Liver (tissue), 9 donors: ENCODE data around the gene SLC27A5. TPM values are rescaled to one million over a fixed set of nuclear protein-coding genes. Genes with fewer than 3 reads are reported as not detected.
"Not testable (repeated sequence)": the region's sequence is repeated elsewhere in the genome, so short reads cannot be mapped to it uniquely, and the experiment has no call there.

Experiments used
- DNase-seq: peaks from one replicate; pipeline ENCODE4 v3.0.0-alpha.2; 2017; ENCODE audit warnings: low spot score
- H3K27ac ChIP-seq, 2 donors: one replicate each; pipeline ENCODE4 v1.7.0; 2013; ENCODE audit warnings: inconsistent platforms in 2 of 2, low read length in 2 of 2, control low read depth in 1 of 2, low read depth in 1 of 2, mild to moderate bottlenecking in 1 of 2
- H3K27me3 ChIP-seq, 4 donors: one replicate each; pipeline versions ENCODE4 v1.6.1 to v1.7.0; 2013; ENCODE audit warnings: low read length in 3 of 4, inconsistent platforms in 1 of 4, mild to moderate bottlenecking in 1 of 4, moderate library complexity in 1 of 4; ENCODE audit not compliant: control insufficient read depth in 4 of 4, insufficient read depth in 4 of 4
- H3K36me3 ChIP-seq, 4 donors: one replicate each; pipeline versions ENCODE4 v1.6.1 to v1.7.0; 2013; ENCODE audit warnings: low read length in 3 of 4, mild to moderate bottlenecking in 3 of 4, low read depth in 1 of 4, moderate library complexity in 1 of 4; ENCODE audit not compliant: control insufficient read depth in 4 of 4, insufficient read depth in 3 of 4
- H3K4me1 ChIP-seq, 4 donors: one replicate each; pipeline versions ENCODE4 v1.6.1 to v1.7.0; 2013; ENCODE audit warnings: low read length in 3 of 4, mild to moderate bottlenecking in 3 of 4, moderate library complexity in 1 of 4; ENCODE audit not compliant: control insufficient read depth in 4 of 4, insufficient read depth in 4 of 4
- H3K4me3 ChIP-seq, 3 donors: one replicate each; pipeline versions ENCODE4 v1.6.1 to v1.7.0; 2013; ENCODE audit warnings: low read length in 3 of 3, control low read depth in 1 of 3, low read depth in 1 of 3, mild to moderate bottlenecking in 1 of 3
- H3K9ac ChIP-seq, 2 donors: one replicate each; pipeline ENCODE4 v1.7.0; 2013; ENCODE audit warnings: low read length in 2 of 2, mild to moderate bottlenecking in 2 of 2, moderate library complexity in 2 of 2, control low read depth in 1 of 2, low read depth in 1 of 2
- H3K9me3 ChIP-seq, 4 donors: one replicate each; pipeline versions ENCODE4 v1.6.1 to v1.7.0; 2013; ENCODE audit warnings: low read length in 3 of 4; ENCODE audit not compliant: control insufficient read depth in 4 of 4
- EGR1 ChIP-seq, 2 donors: IDR thresholded peaks; 2 replicates each; pipeline ENCODE4 v1.6.1; 2016 to 2018; ENCODE audit warnings: antibody characterized with exemption in 2 of 2, low read depth in 2 of 2
- FOXA1 ChIP-seq: IDR thresholded peaks from 2 replicates; pipeline ENCODE4 v1.6.1; 2016; ENCODE audit warnings: antibody characterized with exemption
- FOXA2 ChIP-seq: IDR thresholded peaks from 2 replicates; pipeline ENCODE4 v1.6.1; 2016; ENCODE audit warnings: antibody characterized with exemption
- GABPA ChIP-seq, 2 donors: IDR thresholded peaks in 1 of 2; conservative IDR thresholded peaks in 1 of 2; 2 replicates each; pipeline ENCODE4 v1.6.1; 2016; ENCODE audit warnings: antibody characterized with exemption in 2 of 2, mild to moderate bottlenecking in 1 of 2, moderate library complexity in 1 of 2
- HNF4A ChIP-seq, 2 donors: conservative IDR thresholded peaks; 2 replicates each; pipeline ENCODE4 v1.6.1; 2016; ENCODE audit warnings: antibody characterized with exemption in 2 of 2, mild to moderate bottlenecking in 2 of 2
- HNF4G ChIP-seq: IDR thresholded peaks from 2 replicates; pipeline ENCODE4 v1.6.1; 2016; ENCODE audit warnings: antibody characterized with exemption
- JUND ChIP-seq, 2 donors: IDR thresholded peaks; 2 replicates each; pipeline ENCODE4 v1.6.1; 2016; ENCODE audit warnings: antibody characterized with exemption in 2 of 2
- MAX ChIP-seq: IDR thresholded peaks from 2 replicates; pipeline ENCODE4 v1.6.1; 2016; ENCODE audit warnings: antibody characterized with exemption
- NR2F2 ChIP-seq: IDR thresholded peaks from 2 replicates; pipeline ENCODE4 v1.6.1; 2016; ENCODE audit warnings: antibody characterized with exemption
- RAD21 ChIP-seq, 2 donors: IDR thresholded peaks; 2 replicates each; pipeline ENCODE4 v1.6.1; 2016; ENCODE audit warnings: antibody characterized with exemption in 2 of 2, mild to moderate bottlenecking in 2 of 2
- REST ChIP-seq: IDR thresholded peaks from 2 replicates; pipeline ENCODE4 v1.6.1; 2016; ENCODE audit warnings: antibody characterized with exemption, mild to moderate bottlenecking
- RXRA ChIP-seq, 2 donors: IDR thresholded peaks; 2 replicates each; pipeline ENCODE4 v1.6.1; 2017 to 2018; ENCODE audit warnings: antibody characterized with exemption in 2 of 2, mild to moderate bottlenecking in 1 of 2
- SP1 ChIP-seq: IDR thresholded peaks from 2 replicates; pipeline ENCODE4 v1.6.1; 2018; ENCODE audit warnings: antibody characterized with exemption, mild to moderate bottlenecking
- TAF1 ChIP-seq: conservative IDR thresholded peaks from 2 replicates; pipeline ENCODE4 v1.6.1; 2016; ENCODE audit warnings: antibody characterized with exemption, mild to moderate bottlenecking
- YY1 ChIP-seq: IDR thresholded peaks from 2 replicates; pipeline ENCODE4 v1.6.1; 2016; ENCODE audit warnings: antibody characterized with exemption, mild to moderate bottlenecking
- WGBS: extraction: QIAGEN DNeasy Blood & Tissue Kit; methylation state at CpG from one replicate; pipeline ENCODE4 v1.1.7; 2013; 5-methylcytosine and 5-hydroxymethylcytosine counted together
- polyA plus RNA-seq, 2 donors: library from polyadenylated mRNA; stranded (reverse) in 1 of 2; unstranded in 1 of 2; fragments of 200-250 nt in 1 of 2; fragments of >200 nt in 1 of 2; fragmentation: Nextera tagmentation in 1 of 2; extraction: Ambion mirVana in 1 of 2; gene quantifications; one replicate each; pipeline versions ENCODE4 v1.2.1 to v1.2.3, GENCODE V29; 2013 to 2015
- total RNA-seq, 2 donors: library from RNA; depleted of rRNA; stranded (reverse); fragments of >200 nt; gene quantifications; one replicate each; pipeline ENCODE4 v1.2.3, GENCODE V29; 2014
- TF ChIP-seq, protein P1 (sequence below): IDR thresholded peaks from 2 replicates; pipeline ENCODE4 v1.6.1; 2016; ENCODE audit warnings: antibody characterized with exemption
- TF ChIP-seq, protein P2 (sequence below): IDR thresholded peaks from 2 replicates; pipeline ENCODE4 v1.6.1; 2016; ENCODE audit warnings: antibody characterized with exemption
- donor health status: healthy.
- donor health status: healthy.
- donor health status: healthy.
- donor health status: healthy.
- donor health status: healthy.

Gene SLC27A5
- total and polyA plus RNA-seq, 4 donors, result 31.9 to 395 (median 321) TPM

GRCh38 chr19:58544591-58545285 is 32.9 kb upstream of the SLC27A5 start (continued):
- TF ChIP-seq FOXA2, result no peak

DNA sequence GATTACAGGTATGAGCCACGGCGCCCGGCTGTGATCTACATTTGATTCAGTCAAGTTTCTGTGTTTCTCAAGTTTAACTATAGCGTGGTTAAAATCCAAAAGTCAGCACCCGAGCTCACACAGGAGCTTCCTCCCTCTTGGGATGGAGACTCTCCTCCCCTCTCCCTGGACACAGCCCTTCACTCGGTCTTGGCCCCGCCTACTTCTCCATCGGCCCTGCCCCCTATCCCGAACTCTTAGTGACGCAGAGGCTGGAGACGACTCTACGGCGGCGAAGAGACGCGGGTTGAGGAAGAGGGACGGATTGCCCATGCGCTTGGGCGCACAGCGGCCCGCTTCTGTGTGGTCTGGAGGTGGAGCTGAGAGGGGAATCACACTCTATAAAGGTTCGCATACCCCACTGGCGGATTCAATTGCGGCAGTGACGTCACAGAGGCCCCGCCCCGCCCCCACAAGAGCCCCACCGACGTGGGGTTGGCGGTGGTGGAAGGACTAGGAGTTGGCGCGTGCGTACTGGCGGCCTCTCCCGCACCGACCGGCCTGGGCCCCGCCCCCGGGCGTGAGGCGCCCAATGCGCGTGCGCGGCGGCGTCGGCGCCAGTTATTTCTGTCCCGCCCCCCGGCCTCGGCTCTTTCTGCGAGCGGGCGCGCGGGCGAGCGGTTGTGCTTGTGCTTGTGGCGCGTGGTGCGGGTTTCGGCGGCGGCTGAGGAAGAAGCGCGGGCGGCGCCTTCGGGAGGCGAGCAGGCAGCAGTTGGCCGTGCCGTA is 32.2 kb upstream of the SLC27A5 start, which contains the start of gene TRIM28:
Gene TRIM28, plus strand, starts transcription at position 239 of the 765 bp plus-strand sequence. CDS start 694 bp downstream, outside the sequence.
- TF ChIP-seq FOXA1 (peak; percentile 18), YY1 (peak; percentile 53), HNF4G (no peak), REST (peak; percentile 72), TAF1 (peak; percentile 70), HNF4A (conservative IDR thresholded peaks at IDR 0.05) (peak in 1 of 2 donors; percentile 43), SP1 (peak; percentile 62), MAX (no peak), RAD21 (IDR thresholded peaks at IDR 0.05) (peak in 1 of 2 donors; percentile 47), EGR1 (IDR thresholded peaks at IDR 0.05; ENCODE audit: low read depth in 2 of 2) (peak; percentile 33 to 58), RXRA (IDR thresholded peaks at IDR 0.05) (peak; percentile 33 to 41), FOXA2 (peak; percentile 30), JUND (IDR thresholded peaks at IDR 0.05) (peak in 1 of 2 donors; percentile 66), GABPA (IDR thresholded peaks at IDR 0.05 in 1 of 2, conservative IDR thresholded peaks at IDR 0.05 in 1 of 2) (peak in 1 of 2 donors; percentile 77), NR2F2 (no peak)
- TF ChIP-seq, protein P1, sequence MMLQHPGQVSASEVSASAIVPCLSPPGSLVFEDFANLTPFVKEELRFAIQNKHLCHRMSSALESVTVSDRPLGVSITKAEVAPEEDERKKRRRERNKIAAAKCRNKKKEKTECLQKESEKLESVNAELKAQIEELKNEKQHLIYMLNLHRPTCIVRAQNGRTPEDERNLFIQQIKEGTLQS, result no peak
- TF ChIP-seq, protein P2, sequence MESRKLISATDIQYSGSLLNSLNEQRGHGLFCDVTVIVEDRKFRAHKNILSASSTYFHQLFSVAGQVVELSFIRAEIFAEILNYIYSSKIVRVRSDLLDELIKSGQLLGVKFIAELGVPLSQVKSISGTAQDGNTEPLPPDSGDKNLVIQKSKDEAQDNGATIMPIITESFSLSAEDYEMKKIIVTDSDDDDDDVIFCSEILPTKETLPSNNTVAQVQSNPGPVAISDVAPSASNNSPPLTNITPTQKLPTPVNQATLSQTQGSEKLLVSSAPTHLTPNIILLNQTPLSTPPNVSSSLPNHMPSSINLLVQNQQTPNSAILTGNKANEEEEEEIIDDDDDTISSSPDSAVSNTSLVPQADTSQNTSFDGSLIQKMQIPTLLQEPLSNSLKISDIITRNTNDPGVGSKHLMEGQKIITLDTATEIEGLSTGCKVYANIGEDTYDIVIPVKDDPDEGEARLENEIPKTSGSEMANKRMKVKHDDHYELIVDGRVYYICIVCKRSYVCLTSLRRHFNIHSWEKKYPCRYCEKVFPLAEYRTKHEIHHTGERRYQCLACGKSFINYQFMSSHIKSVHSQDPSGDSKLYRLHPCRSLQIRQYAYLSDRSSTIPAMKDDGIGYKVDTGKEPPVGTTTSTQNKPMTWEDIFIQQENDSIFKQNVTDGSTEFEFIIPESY, result no peak
- H3K4me3 ChIP-seq, result peak within 1 kb of the TSS; percentile 79 to 92 (median 85)
- H3K36me3 ChIP-seq, result peaks cover 17 to 20% (median 19%) of the 10 kb centered on the region in 4 donors
- H3K9ac ChIP-seq, result peak within 1 kb of the TSS; percentile 79 to 83
- H3K4me1 ChIP-seq, result peaks cover 11 to 27% (median 20%) of the 10 kb centered on the region in 4 donors
- H3K27ac ChIP-seq, result peak within 1 kb of the TSS; percentile 91 to 99
- H3K9me3 ChIP-seq, result no peaks in the 10 kb centered on the region
- peak; percentile 100 for DNase-seq
- WGBS, result under 1% methylated on average over 73 of the region's 73 CpGs
- no peaks in the 10 kb centered on the region for H3K27me3 ChIP-seq

- not testable (repeated sequence) for H3K9me3 ChIP-seq, H3K9ac ChIP-seq, H3K36me3 ChIP-seq, H3K27me3 ChIP-seq, H3K4me3 ChIP-seq, DNase-seq
- Histone ChIP-seq H3K27ac (peak overlapping the region in 1 of 2 donors; percentile 91), H3K4me1 (peaks cover 11 to 27% (median 20%) of the 10 kb centered on the region in 4 donors)
- WGBS, result 80% methylated on average over 18 of the region's 18 CpGs
Measured at GRCh38 chr19:58542641-58543372, 31.0 kb upstream of the SLC27A5 start.

GRCh38 chr19:58539169-58539559 is 27.4 kb upstream of the SLC27A5 start:
- H3K4me1 ChIP-seq, H3K36me3 ChIP-seq, H3K4me3 ChIP-seq, H3K27me3 ChIP-seq, H3K27ac ChIP-seq, DNase-seq, H3K9me3 ChIP-seq, H3K9ac ChIP-seq: not testable (repeated sequence)
